SU-DHL-6 (cell line): ENCODE results near the gene TSHZ3.

Source experiments
- H2AFZ ChIP-seq: fragments of 200-600 bp; sonication (generic); 2 replicates; pipeline ENCODE4 v1.6.1; 2014; ENCODE audit warnings: low read depth, mild to moderate bottlenecking, moderate library complexity, mixed read lengths, antibody characterized with exemption, low read length; ENCODE audit not compliant: severe bottlenecking
- H3F3A ChIP-seq: fragments of 200-600 bp; shearing (Covaris generic); 2 replicates; pipeline ENCODE4 v1.6.0; 2016; ENCODE audit warnings: antibody characterized with exemption, mild to moderate bottlenecking; ENCODE audit not compliant: insufficient read depth
- H3K27ac ChIP-seq: fragments of 200-600 bp; sonication (generic); 2 replicates; pipeline ENCODE4 v1.5.1; 2016; ENCODE audit warnings: low read depth, mild to moderate bottlenecking, low read length, moderate library complexity, mixed read lengths
- H3K27me3 ChIP-seq: fragments of 200-600 bp; sonication (generic), shearing (Covaris generic); 2 replicates; pipeline ENCODE4 v1.6.0; 2014; ENCODE audit warnings: mild to moderate bottlenecking, low read length
- H3K36me3 ChIP-seq: fragments of 200-600 bp; sonication (generic); 2 replicates; pipeline ENCODE4 v1.6.1; 2014; ENCODE audit warnings: mild to moderate bottlenecking, low read length, mixed read lengths
- H3K4me2 ChIP-seq: fragments of 300-600, 200-600 bp; shearing (Covaris generic), sonication (generic); 2 replicates; pipeline ENCODE4 v1.6.0; 2014; ENCODE audit warnings: low read length, low read depth, mild to moderate bottlenecking; ENCODE audit not compliant: poor library complexity, severe bottlenecking
- H3K4me3 ChIP-seq: fragments of 200-600 bp; sonication (generic); 2 replicates; pipeline ENCODE4 v1.5.1; 2014; ENCODE audit warnings: antibody characterized with exemption, low read length, mild to moderate bottlenecking, mixed read lengths; ENCODE audit not compliant: insufficient read depth, poor library complexity, severe bottlenecking
- H3K79me2 ChIP-seq: fragments of 200-600 bp; sonication (generic); 2 replicates; pipeline ENCODE4 v1.6.1; 2014; ENCODE audit warnings: mild to moderate bottlenecking, low read length, moderate library complexity; ENCODE audit not compliant: insufficient read depth
- H3K9ac ChIP-seq: fragments of 200-600 bp; sonication (generic); 2 replicates; pipeline ENCODE4 v1.7.0; 2014; ENCODE audit warnings: mild to moderate bottlenecking, low read length
- H3K9me2 ChIP-seq: fragments of 200-600 bp; sonication (generic); replicated peaks from 2 replicates; pipeline ENCODE4 v1.6.1; 2014; ENCODE audit warnings: low read length; ENCODE audit not compliant: insufficient read depth
- H3K9me3 ChIP-seq: fragments of 200-600 bp; sonication (generic); 2 replicates; pipeline ENCODE4 v1.6.1; 2014; ENCODE audit warnings: low read length, mixed read lengths; ENCODE audit not compliant: insufficient read depth
- H4K20me1 ChIP-seq: fragments of 200-600 bp; sonication (generic); 2 replicates; pipeline ENCODE4 v1.6.1; 2014; ENCODE audit warnings: low read depth, mild to moderate bottlenecking, antibody characterized with exemption, low read length, moderate library complexity, mixed read lengths
- CTCF ChIP-seq: fragments of 200-600 bp; sonication (generic); IDR thresholded peaks from one replicate; pipeline ENCODE4 v1.5.1; 2017; ENCODE audit warnings: antibody characterized with exemption, mild to moderate bottlenecking, low read length, moderate library complexity; ENCODE audit not compliant: insufficient read depth, poor library complexity, severe bottlenecking
- EZH2phosphoT487 ChIP-seq: fragments of 200-600 bp; sonication (generic), shearing (Covaris generic); conservative IDR thresholded peaks from 2 replicates; pipeline ENCODE4 v1.6.1; 2018; ENCODE audit warnings: mild to moderate bottlenecking, antibody characterized with exemption, low read length, moderate library complexity, mixed read lengths

The TSHZ3 gene

GRCh38 chr19:31263328-31263727, 85.9 kb downstream of the TSHZ3 start:
- no peaks in the 10 kb centered on the region for H3K9me2 ChIP-seq
- H3K79me2 ChIP-seq: no peaks in the 10 kb centered on the region
- H3K4me3 ChIP-seq: no peak overlapping the region
- no peaks in the 10 kb centered on the region for H3K27me3 ChIP-seq
- H2AFZ ChIP-seq: no peak overlapping the region
- no peak overlapping the region for H3K9ac ChIP-seq
- TF ChIP-seq EZH2phosphoT487 (no peak), CTCF (no peak)
- no peaks in the 10 kb centered on the region for H3K9me3 ChIP-seq
- H4K20me1 ChIP-seq: no peaks in the 10 kb centered on the region
- H3K36me3 ChIP-seq: no peaks in the 10 kb centered on the region
- no peaks in the 10 kb centered on the region for H3F3A ChIP-seq
- no peak overlapping the region for H3K27ac ChIP-seq
- no peak overlapping the region for H3K4me2 ChIP-seq

GRCh38 chr19:31262725-31263191, 86.5 kb downstream of the TSHZ3 start:
- no peak for TF ChIP-seq EZH2phosphoT487
- TF ChIP-seq CTCF: no peak
- Histone ChIP-seq H3K9ac (no peak overlapping the region), H3K36me3 (no peaks in the 10 kb centered on the region), H3K4me2 (no peak overlapping the region), H3K9me3 (no peaks in the 10 kb centered on the region), H3K27me3 (no peaks in the 10 kb centered on the region), H3K4me3 (no peak overlapping the region), H3F3A (no peaks in the 10 kb centered on the region), H4K20me1 (no peaks in the 10 kb centered on the region), H3K9me2 (no peaks in the 10 kb centered on the region), H3K79me2 (no peaks in the 10 kb centered on the region), H3K27ac (no peak overlapping the region), H2AFZ (no peak overlapping the region)

- no peak for TF ChIP-seq EZH2phosphoT487
- TF ChIP-seq CTCF: no peak
These were observed 87.5 kb downstream of the TSHZ3 start for GRCh38 chr19:31261603-31262212.

More at GRCh38 chr19:31261603-31262212, 87.5 kb downstream of the TSHZ3 start:
- Histone ChIP-seq H2AFZ (no peak overlapping the region), H3K79me2 (no peaks in the 10 kb centered on the region), H3K9ac (no peak overlapping the region), H4K20me1 (no peaks in the 10 kb centered on the region), H3K9me3 (no peaks in the 10 kb centered on the region), H3K27me3 (no peaks in the 10 kb centered on the region), H3K36me3 (no peaks in the 10 kb centered on the region), H3K4me3 (no peak overlapping the region), H3K4me2 (no peak overlapping the region), H3K27ac (no peak overlapping the region), H3K9me2 (no peaks in the 10 kb centered on the region), H3F3A (no peaks in the 10 kb centered on the region)
